Chondrocyte (in vitro differentiated cells): ENCODE results near the gene PDCD5. TPM values are rescaled to one million over a fixed set of nuclear protein-coding genes. Genes with fewer than 3 reads are reported as not detected.
"Not testable (repeated sequence)": the region's sequence is repeated elsewhere in the genome, so short reads cannot be mapped to it uniquely, and the experiment has no call there.

ENCODE experiments used
- DNase-seq: peaks from one replicate; pipeline ENCODE4 v3.0.0; 2021; ENCODE audit warnings: mixed read lengths, low spot score
- H3K27ac Mint-ChIP-seq: one replicate; pipeline ENCODE4 v1.8.0; 2021; ENCODE audit warnings: mild to moderate bottlenecking, moderate library complexity, mixed read lengths; ENCODE audit not compliant: unreplicated experiment
- H3K27me3 Mint-ChIP-seq: 2 replicates; pipeline ENCODE4 v1.8.0; 2021; ENCODE audit warnings: low read depth, mixed read lengths
- H3K36me3 Mint-ChIP-seq: 2 replicates; pipeline ENCODE4 v1.8.0; 2021; ENCODE audit warnings: low read depth, mixed read lengths
- H3K4me1 Mint-ChIP-seq: 2 replicates; pipeline ENCODE4 v1.8.0; 2021; ENCODE audit warnings: low read depth, mild to moderate bottlenecking, mixed read lengths
- H3K4me3 Mint-ChIP-seq: one replicate; pipeline ENCODE4 v1.8.0; 2021; ENCODE audit warnings: mild to moderate bottlenecking, moderate library complexity, mixed read lengths; ENCODE audit not compliant: unreplicated experiment
- H3K9me3 Mint-ChIP-seq: 2 replicates; pipeline ENCODE4 v1.8.0; 2021; ENCODE audit warnings: low read depth, mixed read lengths
- CTCF ChIP-seq: fragments of 200-600 bp; sonication (generic); IDR thresholded peaks from 2 replicates; pipeline ENCODE4 v1.5.0; 2021; ENCODE audit warnings: antibody characterized with exemption, mild to moderate bottlenecking, moderate library complexity
- long read RNA-seq: library from polyadenylated mRNA; stranded (forward); transcript quantifications from one replicate; pipeline ENCODE4 v2.0.0, GENCODE V29; 2021
- total RNA-seq: library from RNA; stranded (reverse); gene quantifications from 3 replicates; pipeline ENCODE4 v1.2.1, GENCODE V29; 2021

PDCD5 gene
- total RNA-seq: 108 to 119 TPM (median 111 TPM) in 3 replicates
- long read RNA-seq, transcript PDCD5-204 (6 exons, 601 nt): minor isoform, 5 of 183 reads
- long read RNA-seq, transcript PDCD5-207 (6 exons, 699 nt): major isoform, 111 of 183 reads
- long read RNA-seq, transcript PDCD5-205 (4 exons, 480 nt): minor isoform, 56 of 183 reads
- long read RNA-seq, partial matches to known transcripts: 4 of 183 reads
- long read RNA-seq, other reads (novel, unspliced or antisense): 7 of 183 reads

GRCh38 chr19:32580901-32581704 is at the start of gene PDCD5:
PDCD5 (plus strand) TSS chr19:32581190; CDS start chr19:32581262, 72 bp downstream.
- H3K27me3 Mint-ChIP-seq: peaks cover 6% of the 10 kb centered on the region
- H3K4me3 Mint-ChIP-seq: peak within 1 kb of the TSS; percentile 89
- peak; percentile 96 for DNase-seq
- peaks cover 17% of the 10 kb centered on the region for H3K4me1 Mint-ChIP-seq
- H3K36me3 Mint-ChIP-seq: peaks cover 5% of the 10 kb centered on the region
- peak; percentile 24 for TF ChIP-seq CTCF
- peak within 1 kb of the TSS; percentile 87 for H3K27ac Mint-ChIP-seq
- no peaks in the 10 kb centered on the region for H3K9me3 Mint-ChIP-seq

GRCh38 chr19:32532233-32532632 is 48.8 kb upstream of the PDCD5 start:
- H3K36me3 Mint-ChIP-seq: peaks cover 2% of the 10 kb centered on the region

GRCh38 chr19:32537580-32537979 is 43.4 kb upstream of the PDCD5 start:
- TF ChIP-seq CTCF: no peak
- Mint-ChIP-seq H3K27me3 (peaks cover 8% of the 10 kb centered on the region), H3K4me1 (no peaks in the 10 kb centered on the region), H3K36me3 (peaks cover under 1% of the 10 kb centered on the region), H3K27ac (no peak overlapping the region), H3K9me3 (no peaks in the 10 kb centered on the region), H3K4me3 (no peak overlapping the region)
- DNase-seq: no peak

More at GRCh38 chr19:32532233-32532632, 48.8 kb upstream of the PDCD5 start:
- peaks cover 2% of the 10 kb centered on the region for H3K27me3 Mint-ChIP-seq
- no peaks in the 10 kb centered on the region for H3K4me1 Mint-ChIP-seq
- peaks cover 8% of the 10 kb centered on the region for H3K9me3 Mint-ChIP-seq
- no peak overlapping the region for H3K27ac Mint-ChIP-seq
- no peak for TF ChIP-seq CTCF
- no peak for DNase-seq
- no peak overlapping the region for H3K4me3 Mint-ChIP-seq

- H3K4me1 Mint-ChIP-seq: no peaks in the 10 kb centered on the region
- no peak for TF ChIP-seq CTCF
- no peak overlapping the region for H3K4me3 Mint-ChIP-seq
- peaks cover 8% of the 10 kb centered on the region for H3K27me3 Mint-ChIP-seq
- DNase-seq: no peak
- H3K9me3 Mint-ChIP-seq: no peaks in the 10 kb centered on the region
- H3K36me3 Mint-ChIP-seq: no peaks in the 10 kb centered on the region
- H3K27ac Mint-ChIP-seq: no peak overlapping the region
Observed at GRCh38 chr19:32539240-32539916, 41.6 kb upstream of the PDCD5 start.

- Mint-ChIP-seq H3K4me1 (no peaks in the 10 kb centered on the region), H3K27ac (no peak overlapping the region), H3K27me3 (peaks cover 7% of the 10 kb centered on the region), H3K36me3 (no peaks in the 10 kb centered on the region), H3K9me3 (no peaks in the 10 kb centered on the region), H3K4me3 (no peak overlapping the region)
- TF ChIP-seq CTCF: no peak
- DNase-seq: no peak
Observed at GRCh38 chr19:32540621-32541020, 40.4 kb upstream of the PDCD5 start.

- H3K36me3 Mint-ChIP-seq: not testable (repeated sequence)
Observed at GRCh38 chr19:32541376-32541775, 39.6 kb upstream of the PDCD5 start.

More at GRCh38 chr19:32541376-32541775, 39.6 kb upstream of the PDCD5 start:
- not testable (repeated sequence) for H3K27ac Mint-ChIP-seq, H3K9me3 Mint-ChIP-seq, DNase-seq, H3K4me1 Mint-ChIP-seq, H3K4me3 Mint-ChIP-seq, H3K27me3 Mint-ChIP-seq
